ENCODE results near the gene LHX4. TPM values are rescaled to one million over a fixed set of nuclear protein-coding genes. Genes with fewer than 3 reads are reported as not detected.

Gene LHX4
- total and polyA plus RNA-seq, 2 of the 8 experiments (the other 6 are each of a cell fraction or from before 2014, with no cell fraction given): 0.85 to 4.9 TPM

DNA sequence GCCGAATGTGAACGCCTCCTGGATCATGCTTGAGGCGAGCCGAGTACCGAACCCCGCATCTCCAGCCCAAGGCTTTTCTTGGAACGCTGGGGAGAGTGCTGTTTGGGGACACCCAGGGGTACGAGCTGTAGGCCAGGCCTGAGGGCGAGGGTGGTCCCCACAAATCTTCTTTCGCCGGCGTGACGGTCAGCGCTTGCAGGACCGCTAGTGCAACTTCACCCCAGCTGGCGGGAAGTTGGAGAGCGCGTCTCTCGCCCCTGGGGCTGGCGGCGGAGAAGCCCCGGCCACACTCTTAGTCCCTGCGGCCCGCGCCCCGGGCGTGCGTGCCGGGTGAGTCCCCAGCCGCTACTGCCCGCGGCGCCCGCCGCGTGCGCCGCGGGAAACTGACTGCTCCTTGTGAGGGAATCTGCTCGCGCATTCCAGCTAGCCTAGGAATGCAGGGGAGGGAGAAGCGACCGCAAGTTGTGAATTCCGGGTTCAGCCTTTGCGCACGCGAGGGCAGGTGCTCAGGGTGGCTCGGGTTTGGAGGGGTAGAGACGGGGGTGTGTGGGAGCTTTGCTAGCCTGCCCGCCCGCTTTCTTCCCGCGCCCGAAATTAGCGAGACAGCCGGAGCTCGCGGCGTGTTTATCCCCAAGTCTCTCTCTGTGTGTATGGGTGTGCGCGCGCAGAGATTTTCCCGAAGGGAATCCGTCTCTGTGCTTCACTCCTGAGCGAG lies 884 bp downstream of the LHX4 start (continued):
- no peak for TF ChIP-seq CBX5 (IDR thresholded peaks at IDR 0.05; ENCODE audit: low read depth, low read length)
- TF ChIP-seq, protein P1, sequence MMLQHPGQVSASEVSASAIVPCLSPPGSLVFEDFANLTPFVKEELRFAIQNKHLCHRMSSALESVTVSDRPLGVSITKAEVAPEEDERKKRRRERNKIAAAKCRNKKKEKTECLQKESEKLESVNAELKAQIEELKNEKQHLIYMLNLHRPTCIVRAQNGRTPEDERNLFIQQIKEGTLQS (IDR thresholded peaks at IDR 0.05; ENCODE audit: insufficient read depth, low read depth, low read length): no peak
- TF ChIP-seq BRCA1 (IDR thresholded peaks at IDR 0.05; ENCODE audit: low read depth, low read length): no peak
- TF ChIP-seq ASH2L (IDR thresholded peaks at IDR 0.05; ENCODE audit: low read length): no peak
- peak; percentile 4; the same call in 1 of the 2 replicates for TF ChIP-seq TCF12 (IDR thresholded peaks at IDR 0.05; ENCODE audit: low read depth, low read length)
- no peak for TF ChIP-seq NRF1 (IDR thresholded peaks at IDR 0.05; ENCODE audit: low read depth, low read length)
- no peak for TF ChIP-seq RAD21 (IDR thresholded peaks at IDR 0.05 in 1 of 2, conservative IDR thresholded peaks at IDR 0.05 in 1 of 2; ENCODE audit: low read depth in 2 of 2, low read length in 2 of 2)
- TF ChIP-seq TBP (IDR thresholded peaks at IDR 0.05; ENCODE audit: low read depth, low read length): 0 out of 2 replicates have a peak, but pooled peaks have one; percentile 15
- no peak for TF ChIP-seq TAF7 (optimal IDR thresholded peaks at IDR 0.05; ENCODE audit: borderline replicate concordance, low read depth, low read length)
- no peak for TF ChIP-seq KDM5A (IDR thresholded peaks at IDR 0.05; ENCODE audit: low read length)
- TF ChIP-seq FOSL1 (IDR thresholded peaks at IDR 0.05; ENCODE audit: insufficient read depth, low read depth, low read length): no peak
- TF ChIP-seq SUZ12 (IDR thresholded peaks at IDR 0.05; ENCODE audit: low read length): peak; percentile 20; the same call in 1 of the 2 replicates
- no peak for TF ChIP-seq CREB1 (IDR thresholded peaks at IDR 0.05)
- TF ChIP-seq POLR2A (IDR thresholded peaks at IDR 0.05; ENCODE audit: control extremely low read depth in 1 of 2, low read depth in 2 of 2, low read length in 2 of 2): no peak
- TF ChIP-seq RNF2 (IDR thresholded peaks at IDR 0.05; ENCODE audit: borderline replicate concordance, low read depth, low read length, missing control alignments, poor library complexity, severe bottlenecking): peak; percentile 50
- TF ChIP-seq RXRA (IDR thresholded peaks at IDR 0.05; ENCODE audit: insufficient read depth, low read depth, low read length): no peak
- TF ChIP-seq EZH2 (IDR thresholded peaks at IDR 0.05; ENCODE audit: low read depth, low read length, severe bottlenecking): peak; percentile 25
- peak in 1 of 2 experiments; percentile 42 for TF ChIP-seq BCL11A (IDR thresholded peaks at IDR 0.05; ENCODE audit: low read depth in 2 of 2, low read length in 2 of 2)
- no peak for TF ChIP-seq SIX5 (IDR thresholded peaks at IDR 0.05; ENCODE audit: low read depth, low read length)
- TF ChIP-seq JUN (IDR thresholded peaks at IDR 0.05; ENCODE audit: low read depth, low read length): no peak
- TF ChIP-seq YY1 (IDR thresholded peaks at IDR 0.05; ENCODE audit: low read depth, low read length): no peak

Data from H1 (cell line).